Measurements from ENCODE around the gene ARCN1. TPM values are rescaled to one million over a fixed set of nuclear protein-coding genes. Genes with fewer than 3 reads are reported as not detected.

ARCN1 gene
- total RNA-seq, 4 donors from 2014 or later, result 75.3 to 227 (median 96.2) TPM

DNA sequence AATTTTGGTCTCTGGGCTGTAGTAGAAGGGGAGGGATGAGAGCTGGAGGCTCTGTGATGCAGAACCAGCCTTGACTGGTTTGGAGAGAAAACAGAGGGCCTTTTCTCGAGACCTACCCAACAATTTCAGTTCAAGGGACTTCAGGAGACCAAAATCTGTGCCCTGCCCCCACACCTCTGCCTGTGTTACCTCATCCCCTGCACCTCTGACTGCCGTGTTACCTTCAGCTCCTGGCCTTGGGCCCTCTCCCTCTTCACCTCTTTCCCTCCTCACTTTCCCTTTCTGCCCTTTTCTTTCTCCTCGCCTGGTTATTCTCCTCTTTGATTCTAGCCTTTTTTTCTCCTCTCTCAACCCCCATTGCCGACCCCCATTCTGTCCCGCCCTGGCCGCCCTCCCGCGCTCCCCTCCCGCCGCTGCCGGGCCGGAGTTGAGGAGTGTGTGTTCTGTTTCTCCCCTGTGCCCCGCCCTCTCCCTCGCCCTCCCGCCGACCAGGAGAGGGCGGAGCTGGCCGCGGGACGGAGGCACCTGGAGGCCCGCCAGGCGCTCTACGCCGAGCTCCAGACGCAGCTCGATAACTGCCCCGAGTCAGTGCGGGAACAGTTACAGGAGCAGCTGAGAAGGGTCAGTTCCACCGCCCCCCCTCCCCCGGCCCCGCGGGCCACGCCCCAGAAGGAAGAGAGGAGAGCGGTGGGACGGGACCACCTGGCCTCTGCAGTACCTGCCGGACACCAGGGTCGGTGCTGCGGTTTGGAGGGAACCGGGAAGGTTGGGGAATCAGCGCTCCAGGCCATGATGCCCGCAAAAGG, 62.4 kb downstream of the ARCN1 start:
- no peak for TF ChIP-seq CTCF (IDR thresholded peaks at IDR 0.05; ENCODE audit: low read depth)

GRCh38 chr11:118635237-118635591, 63.0 kb downstream of the ARCN1 start:
- no peak for TF ChIP-seq CTCF (IDR thresholded peaks at IDR 0.05; ENCODE audit: low read depth)

DNA sequence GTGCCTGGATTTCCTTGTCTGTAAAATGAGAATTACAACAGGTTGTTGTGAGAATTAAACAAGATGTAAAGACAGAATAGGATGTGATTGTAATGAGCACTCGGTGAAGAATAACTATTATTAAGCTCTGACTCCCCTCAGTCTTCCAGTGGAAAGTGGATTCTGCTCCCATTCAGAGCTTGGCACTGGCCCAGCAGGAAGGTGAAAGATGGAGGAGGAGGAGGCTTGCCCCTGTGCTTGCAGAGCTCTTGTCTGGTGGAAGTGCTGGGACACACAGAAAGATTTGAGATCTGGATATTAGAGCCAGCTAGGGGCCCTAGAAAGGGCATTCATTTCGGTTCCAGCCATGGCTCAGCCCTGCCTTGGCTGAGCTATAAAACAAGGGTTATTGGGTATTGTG, 63.4 kb downstream of the ARCN1 start:
- no peak for TF ChIP-seq CTCF (IDR thresholded peaks at IDR 0.05; ENCODE audit: low read depth)

DNA sequence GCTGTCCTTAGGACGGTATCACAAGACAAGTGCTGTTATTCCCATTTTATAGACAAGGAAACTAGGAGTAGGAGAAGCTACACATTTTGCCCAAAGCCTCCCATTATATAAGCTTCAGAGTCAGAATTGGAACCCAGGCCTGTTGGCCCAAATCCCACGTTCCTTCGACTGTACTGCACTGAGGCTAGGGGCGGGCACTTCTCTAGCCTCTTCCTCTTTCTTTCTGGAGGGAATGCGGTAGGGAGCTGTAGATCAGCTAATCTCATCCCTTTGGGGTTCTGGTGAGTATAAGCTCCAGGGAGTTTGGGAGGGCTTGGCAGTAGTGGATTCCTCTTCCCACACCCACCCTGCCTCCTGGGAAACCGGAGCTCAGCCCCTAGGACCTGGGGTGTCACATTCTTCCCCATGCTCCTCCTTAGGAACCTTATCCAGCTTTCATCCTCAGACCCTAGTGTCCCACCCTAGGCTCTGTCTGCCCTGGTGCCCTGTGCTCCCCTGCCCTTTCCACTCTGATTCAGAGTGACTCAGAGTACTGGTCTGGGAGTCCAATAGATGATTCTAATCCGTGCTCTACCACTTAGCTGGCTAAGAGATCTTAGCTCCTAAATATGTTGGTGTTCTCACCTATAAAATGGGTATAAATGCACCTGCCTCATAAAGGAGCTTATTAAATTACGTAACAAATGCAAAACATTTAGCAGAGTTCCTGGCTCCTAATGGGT, 64.5 kb downstream of the ARCN1 start:
- TF ChIP-seq CTCF (IDR thresholded peaks at IDR 0.05; ENCODE audit: low read depth), result no peak

DNA sequence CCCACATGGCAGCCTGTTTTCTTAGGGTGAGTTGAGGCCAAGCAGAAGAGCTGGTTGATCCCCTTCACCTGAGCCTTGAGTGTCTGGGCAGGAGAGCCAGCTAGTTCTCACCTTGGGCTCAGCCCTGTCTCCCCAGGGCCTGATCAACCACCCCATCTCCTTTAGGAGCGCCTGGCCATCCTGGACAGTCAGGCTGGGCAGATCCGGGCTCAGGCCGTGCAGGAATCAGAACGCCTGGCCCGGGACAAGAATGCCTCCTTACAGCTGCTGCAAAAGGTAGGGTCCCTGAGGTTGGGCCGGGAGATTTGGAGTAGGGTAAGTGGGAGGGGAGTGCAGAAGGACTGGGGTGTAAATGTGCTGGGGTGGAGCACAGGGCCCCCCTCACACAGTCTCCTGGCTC, 66.5 kb downstream of the ARCN1 start:
- TF ChIP-seq CTCF (IDR thresholded peaks at IDR 0.05; ENCODE audit: low read depth), result no peak

GRCh38 chr11:118639899-118640298, 67.7 kb downstream of the ARCN1 start:
- TF ChIP-seq CTCF (IDR thresholded peaks at IDR 0.05; ENCODE audit: low read depth), result no peak

DNA sequence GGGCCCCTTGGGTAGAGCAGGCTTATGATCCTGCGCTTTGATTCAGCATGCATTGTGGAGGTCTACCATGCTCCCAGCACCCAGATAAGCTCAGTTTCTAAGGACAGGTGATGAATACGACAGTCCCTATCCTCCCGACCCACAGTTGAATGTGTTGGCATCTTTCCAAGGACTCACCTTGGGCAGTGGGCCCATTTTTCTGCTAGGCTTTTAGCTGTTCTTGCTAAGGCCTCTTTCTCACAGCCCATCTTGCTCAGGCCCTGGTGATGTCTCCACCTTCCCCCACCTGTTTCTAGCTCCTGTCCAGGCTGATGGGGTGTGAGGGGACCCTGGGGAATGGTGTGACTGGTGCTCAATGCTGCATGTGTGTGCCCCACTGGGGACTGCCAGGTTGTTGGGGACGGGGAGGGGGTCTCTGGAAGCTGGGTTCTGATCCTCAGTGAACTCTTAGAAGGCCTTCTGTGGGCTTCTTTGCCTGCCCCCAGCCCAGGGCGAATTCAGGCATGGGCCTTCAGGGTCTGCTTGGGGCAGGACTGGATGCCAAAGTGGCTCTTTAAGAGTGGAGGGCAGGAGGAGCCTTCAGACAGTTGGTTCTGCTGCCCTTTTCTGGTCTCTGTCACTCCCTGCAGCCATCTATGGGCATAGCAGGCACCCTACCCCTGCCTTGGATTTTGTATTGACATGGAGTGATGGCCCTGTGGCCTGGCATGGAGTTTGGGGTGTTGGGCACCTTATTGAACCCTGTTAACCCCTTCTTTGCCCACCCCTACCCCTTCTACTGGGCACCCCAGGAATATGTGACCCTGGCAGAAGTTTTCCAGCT, 68.3 kb downstream of the ARCN1 start:
- TF ChIP-seq CTCF (IDR thresholded peaks at IDR 0.05; ENCODE audit: low read depth), result no peak

Measured in subcutaneous adipose tissue (tissue), 4 donors.